GM12878 (cell line): ENCODE measurements around the gene SPAM1. TPM values are rescaled to one million over a fixed set of nuclear protein-coding genes. Genes with fewer than 3 reads are reported as not detected.

Experiments
- ATAC-seq: fragments of 200-7000 bp; cut with Tn5 transposase; 3 replicates; pipeline ENCODE4 v1.9.1; 2020; ENCODE audit warnings: mild to moderate bottlenecking, moderate library complexity
- BruUV-seq: library from RNA; stranded (reverse); fragments of 400-500 nt; replicated peaks from 2 replicates; lab custom pipeline; 2021; lab: Mats Ljungman, UMichigan
- CTCF ChIA-PET: fragments of 300-600 bp; sonication (Branson Sonifier 250); formaldehyde crosslinking; extraction: SDS; loops from one replicate; lab custom pipeline; 2021; ENCODE audit warnings: inconsistent platforms; lab: Yijun Ruan, JAX
- POLR2A ChIA-PET: fragments of 350-600 bp; formaldehyde crosslinking; extraction: SDS; loops from one replicate; lab custom pipeline; 2021; ENCODE audit warnings: inconsistent platforms; lab: Charles Lee
- RAD21 ChIA-PET: fragments of 300-600 bp; sonication (Branson Sonifier 250); formaldehyde crosslinking; loops from one replicate; lab custom pipeline; 2023; ENCODE audit warnings: antibody characterized with exemption; ENCODE audit not compliant: unreplicated experiment; lab: Charles Lee
- SMC1A ChIA-PET: fragments of 300-600 bp; sonication (Branson Sonifier 250); formaldehyde crosslinking; loops from one replicate; lab custom pipeline; 2023; ENCODE audit not compliant: unreplicated experiment, uncharacterized antibody; lab: Charles Lee
- DNase-seq: peaks from one replicate; pipeline ENCODE4 v3.0.0-alpha.2; 2011; ENCODE audit warnings: low read depth, low spot score
- FAIRE-seq: peaks from 3 replicates; lab custom pipeline; 2011; peaks lifted over from hg19 to GRCh38; lab: Jason Lieb, UNC
- H2AFZ ChIP-seq: 2 replicates; pipeline ENCODE4 v1.6.0; 2011; ENCODE audit warnings: low read depth, low read length, control low read depth; ENCODE audit not compliant: control insufficient read depth
- H3K27ac ChIP-seq: 2 replicates; pipeline ENCODE4 v1.5.1; 2011; ENCODE audit warnings: control low read depth; ENCODE audit not compliant: control insufficient read depth, insufficient read depth
- H3K27me3 ChIP-seq, 2 experiments: replicated peaks in 1 of 2; 2 replicates each; pipeline versions ENCODE4 v1.6.0 to v1.6.1; 2011; ENCODE audit warnings: low read length in 1 of 2; ENCODE audit not compliant: control insufficient read depth in 2 of 2, insufficient read depth in 2 of 2
- H3K36me3 ChIP-seq, 2 experiments: 2 replicates each; pipeline ENCODE4 v1.5.1; 2011; ENCODE audit warnings: low read length in 1 of 2; ENCODE audit not compliant: control insufficient read depth in 2 of 2, insufficient read depth in 2 of 2
- H3K4me1 ChIP-seq: 2 replicates; pipeline ENCODE4 v1.6.1; 2011; ENCODE audit warnings: mild to moderate bottlenecking, low read length, moderate library complexity, mixed read lengths; ENCODE audit not compliant: control insufficient read depth, insufficient read depth
- H3K4me2 ChIP-seq: 2 replicates; pipeline ENCODE4 v1.6.0; 2011; ENCODE audit warnings: control low read depth; ENCODE audit not compliant: control insufficient read depth, insufficient read depth
- H3K4me3 ChIP-seq: fragments of 200-600 bp; sonication (generic); 2 replicates; pipeline ENCODE4 v1.5.1; 2016
- H3K79me2 ChIP-seq: 2 replicates; pipeline ENCODE4 v1.6.0; 2011; ENCODE audit warnings: low read length; ENCODE audit not compliant: control insufficient read depth, insufficient read depth
- H3K9ac ChIP-seq: 2 replicates; pipeline ENCODE4 v1.8.0; 2011; ENCODE audit warnings: low read length, control low read depth, mixed read lengths; ENCODE audit not compliant: control insufficient read depth, insufficient read depth
- H3K9me3 ChIP-seq: replicated peaks from 3 replicates; pipeline ENCODE4 v1.5.1; 2011; ENCODE audit warnings: mild to moderate bottlenecking, low read length; ENCODE audit not compliant: control insufficient read depth, insufficient read depth
- H4K20me1 ChIP-seq: 2 replicates; pipeline ENCODE4 v1.6.0; 2011; ENCODE audit not compliant: control insufficient read depth, insufficient read depth
- FOXK2 ChIP-seq: fragments of 450-650 bp; IDR thresholded peaks from 2 replicates; pipeline ENCODE4 v1.6.1; 2017; ENCODE audit warnings: mild to moderate bottlenecking, moderate library complexity
- GATAD2B ChIP-seq: fragments of 450-650 bp; conservative IDR thresholded peaks from 2 replicates; pipeline ENCODE4 v1.6.1; 2017; ENCODE audit warnings: low read depth, mild to moderate bottlenecking, moderate library complexity
- MTA2 ChIP-seq: fragments of 450-650 bp; IDR thresholded peaks from 2 replicates; pipeline ENCODE4 v1.6.1; 2016; ENCODE audit warnings: low read depth, mild to moderate bottlenecking, moderate library complexity
- NFIC ChIP-seq: IDR thresholded peaks from 2 replicates; pipeline ENCODE4 v1.6.1; 2012; ENCODE audit warnings: low read depth, mild to moderate bottlenecking, inconsistent platforms, low read length, moderate library complexity
- PAX8 ChIP-seq: fragments of 450-650 bp; IDR thresholded peaks from 2 replicates; pipeline ENCODE4 v1.6.1; 2017; ENCODE audit warnings: mild to moderate bottlenecking, moderate library complexity
- POLR2AphosphoS5 ChIP-seq: IDR thresholded peaks from 2 replicates; pipeline ENCODE4 v1.6.1; 2011; ENCODE audit warnings: mild to moderate bottlenecking, low read length, inconsistent platforms
- RAD51 ChIP-seq: fragments of 450-650 bp; IDR thresholded peaks from 2 replicates; pipeline ENCODE4 v1.6.1; 2016; ENCODE audit warnings: moderate library complexity, mild to moderate bottlenecking, inconsistent platforms
- ZNF207 ChIP-seq: fragments of 450-650 bp; IDR thresholded peaks from 2 replicates; pipeline ENCODE4 v1.6.1; 2014; ENCODE audit warnings: antibody characterized with exemption, mild to moderate bottlenecking, borderline replicate concordance
- ZNF24 ChIP-seq: fragments of 450-650 bp; IDR thresholded peaks from 2 replicates; pipeline ENCODE4 v1.6.1; 2017; ENCODE audit warnings: antibody characterized with exemption, mild to moderate bottlenecking
- ZNF274 ChIP-seq: IDR thresholded peaks from one replicate; pipeline ENCODE4 v1.8.0; 2011; ENCODE audit not compliant: insufficient read length, insufficient read depth
- ZZZ3 ChIP-seq: IDR thresholded peaks from 2 replicates; pipeline ENCODE4 v1.6.1; 2011; ENCODE audit warnings: low read depth; ENCODE audit not compliant: control insufficient read depth, insufficient read length
- WGBS: methylation state at CpG from one replicate; pipeline ENCODE4 v1.1.6; 2016; ENCODE audit warnings: low lambda C conversion rate; ENCODE audit not compliant: insufficient replicate concordance, insufficient coverage; ENCODE audit errors: missing lambda C conversion rate; 5-methylcytosine and 5-hydroxymethylcytosine counted together
- in situ Hi-C: fragments of 300-500 bp; cut with MboI; formaldehyde crosslinking; loops from 9 replicates; pipeline ENCODE4 v1.14.3; 2018; ENCODE audit warnings: mixed read lengths
- intact Hi-C: fragments of 100-400 bp; cut with micrococcal nuclease; formaldehyde crosslinking; loops from one replicate; pipeline ENCODE4 v1.14.2; 2022; ENCODE audit not compliant: unreplicated experiment
- polyA plus RNA-seq, 11 experiments: library from polyadenylated mRNA; depleted of rRNA in 4 of 11; unstranded in 6 of 11; stranded (reverse) in 5 of 11; fragments of >200 nt; fragmentation: Nextera tagmentation in 4 of 11; fragmentation: Illumina TruSeq in 1 of 11; extraction: Ambion mirVana in 4 of 11; extraction: Trizol in 1 of 11; gene quantifications; 1 replicate in 1 of 11; 2 replicates in 10 of 11; pipeline versions ENCODE4 v1.2.1 to v1.2.3, GENCODE V29; 2011 to 2016; ENCODE audit warnings: inconsistent platforms in 2 of 11, missing spikeins in 2 of 11, low read depth in 1 of 11
- total RNA-seq, 4 experiments: library from RNA; depleted of rRNA in 3 of 4; stranded (reverse); fragments of >200 nt in 3 of 4; fragmentation: Illumina TruSeq in 1 of 4; extraction: Trizol in 1 of 4; gene quantifications; 2 replicates each; pipeline versions ENCODE4 v1.2.1 to v1.2.3, GENCODE V29; 2013 to 2021
- TF ChIP-seq, protein P1 (sequence below): fragments of 450-650 bp; IDR thresholded peaks from 2 replicates; pipeline ENCODE4 v1.6.1; 2017; ENCODE audit warnings: mild to moderate bottlenecking, low read depth, inconsistent platforms; ENCODE audit not compliant: poor library complexity, severe bottlenecking
- TF ChIP-seq, protein P2 (sequence below): IDR thresholded peaks from 2 replicates; pipeline ENCODE4 v1.6.1; 2011; ENCODE audit warnings: low read depth, mild to moderate bottlenecking, low read length, moderate library complexity, borderline replicate concordance; ENCODE audit errors: extremely low read depth

The SPAM1 gene
- total and polyA plus RNA-seq, 10 of the 15 experiments (the other 5 are each of a cell fraction or from before 2014, with no cell fraction given), result not detected

DNA sequence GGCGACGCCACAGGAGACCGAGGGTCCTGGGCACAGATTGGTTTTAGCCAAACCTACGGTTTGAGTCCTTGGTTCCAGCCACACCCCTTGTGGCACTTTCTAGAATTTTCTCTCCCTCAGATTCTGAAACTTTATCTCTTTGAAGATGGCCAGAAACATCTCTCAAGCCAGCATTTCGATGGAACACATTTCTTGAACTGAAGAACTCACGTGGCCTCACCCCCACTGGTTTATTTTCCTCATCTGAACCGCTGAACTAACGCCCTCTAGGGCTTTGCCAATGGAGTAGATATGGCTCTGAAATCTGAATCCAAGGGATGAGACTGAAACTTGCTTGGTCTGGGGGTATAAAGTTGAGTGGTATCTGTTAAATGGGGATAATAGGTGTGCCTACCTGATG, 6.7 kb upstream of the SPAM1 start:
- SMC1A ChIA-PET, result no interaction called here
- Histone ChIP-seq H3K4me1 (no peaks in the 10 kb centered on the region), H4K20me1 (no peaks in the 10 kb centered on the region), H2AFZ (no peak overlapping the region), H3K4me2 (no peak overlapping the region), H3K27me3 (no peaks in the 10 kb centered on the region), H3K4me3 (no peak overlapping the region), H3K9ac (no peak overlapping the region), H3K9me3 (no peaks in the 10 kb centered on the region), H3K36me3 (no peaks in the 10 kb centered on the region), H3K27ac (no peak overlapping the region), H3K79me2 (no peaks in the 10 kb centered on the region)
- TF ChIP-seq MTA2, result no peak
- no peak for TF ChIP-seq NFIC
- TF ChIP-seq FOXK2, result no peak
- TF ChIP-seq RAD51, result no peak
- no peak for TF ChIP-seq POLR2AphosphoS5
- TF ChIP-seq, protein P1, sequence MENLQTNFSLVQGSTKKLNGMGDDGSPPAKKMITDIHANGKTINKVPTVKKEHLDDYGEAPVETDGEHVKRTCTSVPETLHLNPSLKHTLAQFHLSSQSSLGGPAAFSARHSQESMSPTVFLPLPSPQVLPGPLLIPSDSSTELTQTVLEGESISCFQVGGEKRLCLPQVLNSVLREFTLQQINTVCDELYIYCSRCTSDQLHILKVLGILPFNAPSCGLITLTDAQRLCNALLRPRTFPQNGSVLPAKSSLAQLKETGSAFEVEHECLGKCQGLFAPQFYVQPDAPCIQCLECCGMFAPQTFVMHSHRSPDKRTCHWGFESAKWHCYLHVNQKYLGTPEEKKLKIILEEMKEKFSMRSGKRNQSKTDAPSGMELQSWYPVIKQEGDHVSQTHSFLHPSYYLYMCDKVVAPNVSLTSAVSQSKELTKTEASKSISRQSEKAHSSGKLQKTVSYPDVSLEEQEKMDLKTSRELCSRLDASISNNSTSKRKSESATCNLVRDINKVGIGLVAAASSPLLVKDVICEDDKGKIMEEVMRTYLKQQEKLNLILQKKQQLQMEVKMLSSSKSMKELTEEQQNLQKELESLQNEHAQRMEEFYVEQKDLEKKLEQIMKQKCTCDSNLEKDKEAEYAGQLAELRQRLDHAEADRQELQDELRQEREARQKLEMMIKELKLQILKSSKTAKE, result no peak
- no peak for TF ChIP-seq GATAD2B
- no peak for TF ChIP-seq PAX8
- no peak for TF ChIP-seq ZZZ3
- TF ChIP-seq, protein P2, sequence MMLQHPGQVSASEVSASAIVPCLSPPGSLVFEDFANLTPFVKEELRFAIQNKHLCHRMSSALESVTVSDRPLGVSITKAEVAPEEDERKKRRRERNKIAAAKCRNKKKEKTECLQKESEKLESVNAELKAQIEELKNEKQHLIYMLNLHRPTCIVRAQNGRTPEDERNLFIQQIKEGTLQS, result no peak
- no peak for TF ChIP-seq ZNF24
- no peak for TF ChIP-seq ZNF207
- TF ChIP-seq ZNF274, result no peak
- POLR2A ChIA-PET, result interaction anchor here (0.6 kb wide), 2 partner anchors 281 to 1160 kb away, joined by 3 to 7 read pairs; no protein-coding TSS in a partner anchor
- in situ Hi-C loops, result no loop called here
- intact Hi-C loops, result no loop called here
- RAD21 ChIA-PET, result no interaction called here
- no peak for FAIRE-seq
- CTCF ChIA-PET, result no interaction called here
- no TSS peak for BruUV-seq
- 23% methylated on average over 8 of the region's 8 CpGs for WGBS
- DNase-seq, result no peak
- ATAC-seq, result no peak
